ENCODE data around the gene TECPR1.

Gene TECPR1

GRCh38 chr7:98234429-98235147, 17.4 kb downstream of the TECPR1 start:
- no peak for DNase-seq (ENCODE audit: low spot score in 2 of 2)
- no peaks in the 10 kb centered on the region for H3K4me1 ChIP-seq
- no peaks in the 10 kb centered on the region for H3K27me3 ChIP-seq (ENCODE audit: low read depth)
- H3K9me3 ChIP-seq: no peaks in the 10 kb centered on the region
- in situ Hi-C loops (cut with MboI; ENCODE audit: low sequenced_read_pairs): no loop called here
- no peak overlapping the region for H3K4me3 ChIP-seq
- H3K36me3 ChIP-seq (replicated peaks): no peaks in the 10 kb centered on the region

- Histone ChIP-seq H3K36me3 (replicated peaks) (no peaks in the 10 kb centered on the region), H3K4me3 (no peak overlapping the region), H3K27me3 (ENCODE audit: low read depth) (no peaks in the 10 kb centered on the region), H3K9me3 (no peaks in the 10 kb centered on the region), H3K4me1 (no peaks in the 10 kb centered on the region)
- no peak for DNase-seq (ENCODE audit: low spot score in 2 of 2)
- in situ Hi-C loops (cut with MboI; ENCODE audit: low sequenced_read_pairs): no loop called here
Measured at GRCh38 chr7:98233219-98234070, 18.6 kb downstream of the TECPR1 start.

- no peaks in the 10 kb centered on the region for H3K27me3 ChIP-seq (ENCODE audit: low read depth)
Measured at GRCh38 chr7:98232799-98233198, 19.2 kb downstream of the TECPR1 start.

GRCh38 chr7:98232263-98232585, 19.8 kb downstream of the TECPR1 start:
- no peaks in the 10 kb centered on the region for H3K9me3 ChIP-seq
- no peaks in the 10 kb centered on the region for H3K27me3 ChIP-seq (ENCODE audit: low read depth)
- no peak for DNase-seq (ENCODE audit: low spot score in 2 of 2)
- in situ Hi-C loops (cut with MboI; ENCODE audit: low sequenced_read_pairs): no loop called here
- no peaks in the 10 kb centered on the region for H3K36me3 ChIP-seq (replicated peaks)
- H3K4me1 ChIP-seq: no peaks in the 10 kb centered on the region
- H3K4me3 ChIP-seq: no peak overlapping the region

More at GRCh38 chr7:98232799-98233198, 19.2 kb downstream of the TECPR1 start:
- in situ Hi-C loops (cut with MboI; ENCODE audit: low sequenced_read_pairs): no loop called here
- H3K36me3 ChIP-seq (replicated peaks): no peaks in the 10 kb centered on the region
- no peaks in the 10 kb centered on the region for H3K9me3 ChIP-seq
- no peak overlapping the region for H3K4me3 ChIP-seq
- no peak for DNase-seq (ENCODE audit: low spot score in 2 of 2)
- H3K4me1 ChIP-seq: no peaks in the 10 kb centered on the region

GRCh38 chr7:98231493-98232262, 20.4 kb downstream of the TECPR1 start:
- no peaks in the 10 kb centered on the region for H3K36me3 ChIP-seq (replicated peaks)
- no peaks in the 10 kb centered on the region for H3K9me3 ChIP-seq
- DNase-seq (ENCODE audit: low spot score in 2 of 2): no peak
- no peaks in the 10 kb centered on the region for H3K4me1 ChIP-seq
- no peak overlapping the region for H3K4me3 ChIP-seq
- no peaks in the 10 kb centered on the region for H3K27me3 ChIP-seq (ENCODE audit: low read depth)
- in situ Hi-C loops (cut with MboI; ENCODE audit: low sequenced_read_pairs): no loop called here

- DNase-seq (ENCODE audit: low spot score in 2 of 2): no peak
- Histone ChIP-seq H3K27me3 (ENCODE audit: low read depth) (no peaks in the 10 kb centered on the region), H3K4me1 (no peaks in the 10 kb centered on the region), H3K9me3 (no peaks in the 10 kb centered on the region), H3K36me3 (replicated peaks) (no peaks in the 10 kb centered on the region), H3K4me3 (no peak overlapping the region)
- in situ Hi-C loops (cut with MboI; ENCODE audit: low sequenced_read_pairs): no loop called here
Measured at GRCh38 chr7:98230746-98231471, 21.1 kb downstream of the TECPR1 start.

GRCh38 chr7:98229991-98230745, 21.9 kb downstream of the TECPR1 start:
- in situ Hi-C loops (cut with MboI; ENCODE audit: low sequenced_read_pairs): no loop called here
- no peaks in the 10 kb centered on the region for H3K4me1 ChIP-seq
- H3K27me3 ChIP-seq (ENCODE audit: low read depth): no peaks in the 10 kb centered on the region
- H3K9me3 ChIP-seq: no peaks in the 10 kb centered on the region
- DNase-seq (ENCODE audit: low spot score in 2 of 2): no peak
- H3K36me3 ChIP-seq (replicated peaks): no peaks in the 10 kb centered on the region
- H3K4me3 ChIP-seq: no peak overlapping the region

- Histone ChIP-seq H3K9me3 (no peaks in the 10 kb centered on the region), H3K36me3 (replicated peaks) (no peaks in the 10 kb centered on the region), H3K4me3 (no peak overlapping the region), H3K27me3 (ENCODE audit: low read depth) (no peaks in the 10 kb centered on the region), H3K4me1 (no peaks in the 10 kb centered on the region)
- in situ Hi-C loops (cut with MboI; ENCODE audit: low sequenced_read_pairs): no loop called here
- no peak for DNase-seq (ENCODE audit: low spot score in 2 of 2)
Measured at GRCh38 chr7:98229441-98229840, 22.6 kb downstream of the TECPR1 start.

- DNase-seq (ENCODE audit: low spot score in 2 of 2): no peak
- H3K36me3 ChIP-seq (replicated peaks): no peaks in the 10 kb centered on the region
- in situ Hi-C loops (cut with MboI; ENCODE audit: low sequenced_read_pairs): no loop called here
- H3K4me3 ChIP-seq: no peak overlapping the region
- H3K9me3 ChIP-seq: no peaks in the 10 kb centered on the region
- H3K4me1 ChIP-seq: no peaks in the 10 kb centered on the region
- H3K27me3 ChIP-seq (ENCODE audit: low read depth): no peaks in the 10 kb centered on the region
Measured at GRCh38 chr7:98228801-98229200, 23.2 kb downstream of the TECPR1 start.

- in situ Hi-C loops (cut with MboI; ENCODE audit: low sequenced_read_pairs): no loop called here
- no peak for DNase-seq (ENCODE audit: low spot score in 2 of 2)
- Histone ChIP-seq H3K4me3 (no peak overlapping the region), H3K9me3 (no peaks in the 10 kb centered on the region), H3K4me1 (no peaks in the 10 kb centered on the region), H3K36me3 (replicated peaks) (no peaks in the 10 kb centered on the region), H3K27me3 (ENCODE audit: low read depth) (no peaks in the 10 kb centered on the region)
Measured at GRCh38 chr7:98227939-98228338, 24.1 kb downstream of the TECPR1 start.

- Histone ChIP-seq H3K36me3 (replicated peaks) (no peaks in the 10 kb centered on the region), H3K9me3 (no peaks in the 10 kb centered on the region), H3K4me1 (no peaks in the 10 kb centered on the region), H3K27me3 (ENCODE audit: low read depth) (no peaks in the 10 kb centered on the region), H3K4me3 (no peak overlapping the region)
- no peak for DNase-seq (ENCODE audit: low spot score in 2 of 2)
- in situ Hi-C loops (cut with MboI; ENCODE audit: low sequenced_read_pairs): no loop called here
Measured at GRCh38 chr7:98225913-98226614, 26.0 kb downstream of the TECPR1 start.

- H3K4me1 ChIP-seq: no peaks in the 10 kb centered on the region
- no peak overlapping the region for H3K4me3 ChIP-seq
- H3K36me3 ChIP-seq (replicated peaks): no peaks in the 10 kb centered on the region
- no peaks in the 10 kb centered on the region for H3K9me3 ChIP-seq
- no peaks in the 10 kb centered on the region for H3K27me3 ChIP-seq (ENCODE audit: low read depth)
- DNase-seq (ENCODE audit: low spot score in 2 of 2): no peak
- in situ Hi-C loops (cut with MboI; ENCODE audit: low sequenced_read_pairs): no loop called here
Measured at GRCh38 chr7:98224701-98225181, 27.3 kb downstream of the TECPR1 start.
